ENCODE data around the gene THBS1. TPM values are rescaled to one million over a fixed set of nuclear protein-coding genes. Genes with fewer than 3 reads are reported as not detected.

Gene THBS1
- total RNA-seq, 2 donors from 2014 or later = 13.9 to 16.5 TPM

- Mint-ChIP-seq H3K36me3 (ENCODE audit: low read depth) (peaks cover 2% of the 10 kb centered on the region), H3K9me3 (no peaks in the 10 kb centered on the region), H3K27ac (no peak overlapping the region), H3K4me3 (no peak overlapping the region), H3K4me1 (no peaks in the 10 kb centered on the region), H3K27me3 (ENCODE audit: insufficient read depth) (no peaks in the 10 kb centered on the region)
- H3K27ac ChIP-seq (ENCODE audit: low read depth, low read length) = no peak overlapping the region
- no peak overlapping the region for H3K4me3 ChIP-seq (ENCODE audit: low read length)
- DNase-seq = no peak
- no peaks in the 10 kb centered on the region for H3K4me1 ChIP-seq (ENCODE audit: control insufficient read depth, insufficient read depth, low read length)
- no peaks in the 10 kb centered on the region for H3K27me3 ChIP-seq (ENCODE audit: control insufficient read depth, insufficient read depth, low read length, poor library complexity, severe bottlenecking)
- H3K9ac ChIP-seq (ENCODE audit: extremely low read depth, low read length, poor library complexity, severe bottlenecking) = no peak overlapping the region
- 97 to 100% methylated on average over 1 to 2 of the region's 2 CpGs for WGBS, 2 experiments (ENCODE audit: insufficient coverage in 1 of 2, insufficient read length in 1 of 2)
- peaks cover 28% of the 10 kb centered on the region for H3K36me3 ChIP-seq (ENCODE audit: control insufficient read depth, insufficient read depth, low read length)
- no peaks in the 10 kb centered on the region for H3K9me3 ChIP-seq (ENCODE audit: control insufficient read depth, low read length)
- no peak for TF ChIP-seq CTCF (conservative IDR thresholded peaks at IDR 0.05)
Measured at GRCh38 chr15:39599871-39600270, 19.0 kb downstream of the THBS1 start.

- no peaks in the 10 kb centered on the region for H3K36me3 Mint-ChIP-seq (ENCODE audit: low read depth)
- no peak overlapping the region for H3K27ac ChIP-seq (ENCODE audit: low read depth, low read length)
- no peaks in the 10 kb centered on the region for H3K9me3 Mint-ChIP-seq
- H3K4me1 ChIP-seq (ENCODE audit: control insufficient read depth, insufficient read depth, low read length) = no peaks in the 10 kb centered on the region
- no peak overlapping the region for H3K4me3 ChIP-seq (ENCODE audit: low read length)
- peak; percentile 73 for DNase-seq
- no peak overlapping the region for H3K27ac Mint-ChIP-seq
- WGBS, 2 experiments (ENCODE audit: insufficient coverage in 1 of 2, insufficient read length in 1 of 2) = 64 to 66% methylated on average over 4 to 5 of the region's 5 CpGs
- no peak overlapping the region for H3K9ac ChIP-seq (ENCODE audit: extremely low read depth, low read length, poor library complexity, severe bottlenecking)
- peak; percentile 81 for TF ChIP-seq CTCF (conservative IDR thresholded peaks at IDR 0.05)
- no peak overlapping the region for H3K4me3 Mint-ChIP-seq
- H3K27me3 Mint-ChIP-seq (ENCODE audit: insufficient read depth) = no peaks in the 10 kb centered on the region
- H3K36me3 ChIP-seq (ENCODE audit: control insufficient read depth, insufficient read depth, low read length) = peaks cover 5% of the 10 kb centered on the region
- H3K27me3 ChIP-seq (ENCODE audit: control insufficient read depth, insufficient read depth, low read length, poor library complexity, severe bottlenecking) = no peaks in the 10 kb centered on the region
- no peaks in the 10 kb centered on the region for H3K4me1 Mint-ChIP-seq
- no peaks in the 10 kb centered on the region for H3K9me3 ChIP-seq (ENCODE audit: control insufficient read depth, low read length)
Measured at GRCh38 chr15:39602143-39602542, 21.3 kb downstream of the THBS1 start.

- Histone ChIP-seq H3K36me3 (ENCODE audit: control insufficient read depth, insufficient read depth, low read length) (no peaks in the 10 kb centered on the region), H3K27me3 (ENCODE audit: control insufficient read depth, insufficient read depth, low read length, poor library complexity, severe bottlenecking) (no peaks in the 10 kb centered on the region), H3K9ac (ENCODE audit: extremely low read depth, low read length, poor library complexity, severe bottlenecking) (no peak overlapping the region), H3K27ac (ENCODE audit: low read depth, low read length) (no peak overlapping the region), H3K4me1 (ENCODE audit: control insufficient read depth, insufficient read depth, low read length) (no peaks in the 10 kb centered on the region), H3K4me3 (ENCODE audit: low read length) (no peak overlapping the region), H3K9me3 (ENCODE audit: control insufficient read depth, low read length) (peaks cover 4% of the 10 kb centered on the region)
- no peak for TF ChIP-seq CTCF (conservative IDR thresholded peaks at IDR 0.05)
- Mint-ChIP-seq H3K4me1 (no peaks in the 10 kb centered on the region), H3K4me3 (no peak overlapping the region), H3K27me3 (ENCODE audit: insufficient read depth) (no peaks in the 10 kb centered on the region), H3K36me3 (ENCODE audit: low read depth) (no peaks in the 10 kb centered on the region), H3K9me3 (peaks cover 1% of the 10 kb centered on the region), H3K27ac (no peak overlapping the region)
- WGBS, 2 experiments (ENCODE audit: insufficient coverage in 1 of 2, insufficient read length in 1 of 2) = 91 to 100% methylated on average over 1 of the region's 1 CpG
- DNase-seq = no peak
Measured at GRCh38 chr15:39605146-39605545, 24.3 kb downstream of the THBS1 start.
